NCI-H2196 treated with DMSO at 0.1 percent for 48 hours (cell line): ENCODE results near the gene MYEF2.

Experiments
- DNase-seq: peaks from one replicate; lab custom pipeline; 2025; ENCODE audit not compliant: unreplicated experiment; lab: John Stamatoyannopoulos, UW

MYEF2 gene

GRCh38 chr15:48090115-48090514 lies 88.0 kb downstream of the MYEF2 start:
- no peak for DNase-seq

- DNase-seq = peak; percentile 4
Measured at GRCh38 chr15:48089702-48090101, 88.4 kb downstream of the MYEF2 start.

GRCh38 chr15:48087844-48088243 lies 90.3 kb downstream of the MYEF2 start:
- no peak for DNase-seq

- no peak for DNase-seq
Measured at GRCh38 chr15:48086576-48086975, 91.5 kb downstream of the MYEF2 start.

- no peak for DNase-seq
Measured at GRCh38 chr15:48086133-48086532, 92.0 kb downstream of the MYEF2 start.

- DNase-seq = no peak
Measured at GRCh38 chr15:48085591-48085930, 92.5 kb downstream of the MYEF2 start.

- peak; percentile 4 for DNase-seq
Measured at GRCh38 chr15:48084759-48085590, 93.1 kb downstream of the MYEF2 start.
